ENCODE data around the gene PID1.

GRCh38 chr2:229230256-229230655 is 40.8 kb downstream of the PID1 start:
- TF ChIP-seq CTCF (IDR thresholded peaks at IDR 0.05) (no peak), POLR2A (IDR thresholded peaks at IDR 0.05) (no peak)
